Keratinocyte (primary cell): ENCODE measurements around the gene MBIP.

Experiments used
- CTCF ChIP-seq, 3 experiments: IDR thresholded peaks in 1 of 3; conservative IDR thresholded peaks in 1 of 3; optimal IDR thresholded peaks in 1 of 3; 2 replicates in 2 of 3; 3 replicates in 1 of 3; pipeline versions ENCODE3 to v1.5.1; 2011; ENCODE audit warnings: low read length in 3 of 3, mild to moderate bottlenecking in 3 of 3, moderate library complexity in 2 of 3, control low read depth in 1 of 3, inconsistent platforms in 1 of 3; ENCODE audit not compliant: insufficient read depth in 2 of 3; ENCODE audit errors: extremely low read depth in 1 of 3
- EZH2 ChIP-seq: IDR thresholded peaks from one replicate; pipeline ENCODE4 v1.6.1; 2012; ENCODE audit warnings: inconsistent platforms, mild to moderate bottlenecking, low read length, moderate library complexity

DNA sequence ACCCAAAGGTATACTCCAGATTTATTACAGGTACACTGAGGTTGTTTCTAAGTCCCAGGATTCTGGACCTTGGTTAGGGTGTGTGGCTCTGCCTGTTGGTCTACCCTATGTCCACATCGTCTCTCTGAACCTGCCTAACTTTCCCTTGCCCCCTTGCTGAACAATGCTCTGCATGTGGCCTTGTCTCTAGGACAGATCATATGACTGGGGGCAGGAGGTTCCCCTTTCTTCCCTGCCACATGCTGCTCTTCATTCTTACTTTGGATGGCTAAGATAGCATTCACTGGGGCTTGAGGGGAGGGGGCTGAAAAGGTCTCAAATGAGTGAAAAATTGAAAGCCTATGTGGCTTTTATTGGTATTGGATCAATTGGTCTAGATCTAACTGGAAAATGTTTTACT, 49.2 kb downstream of the MBIP start:
- TF ChIP-seq CTCF (optimal IDR thresholded peaks at IDR 0.05 in 1 of 3, IDR thresholded peaks at IDR 0.05 in 1 of 3, conservative IDR thresholded peaks at IDR 0.05 in 1 of 3; ENCODE audit: extremely low read depth in 1 of 3, insufficient read depth in 2 of 3, low read length in 3 of 3) (no peak), EZH2 (no peak)
